Natural killer cell (primary cell): ENCODE measurements around the gene ITGA1. TPM values are rescaled to one million over a fixed set of nuclear protein-coding genes. Genes with fewer than 3 reads are reported as not detected.
"Not testable (repeated sequence)": the region's sequence is repeated elsewhere in the genome, so short reads cannot be mapped to it uniquely, and the experiment has no call there.

Experiments
- ATAC-seq, 3 donors: fragments of 150-1000 bp in 2 of 3; fragments of 200-7000 bp in 1 of 3; cut with Tn5 transposase; 1 replicate in 1 of 3; 2 replicates in 2 of 3; pipeline ENCODE4 v1.10.0; 2021; ENCODE audit warnings: mild to moderate bottlenecking in 2 of 3, moderate library complexity in 2 of 3
- DNase-seq, 2 donors: peaks; one replicate each; pipeline versions ENCODE4 v3.0.0 to v3.0.0-alpha.2; 2013 to 2021; ENCODE audit warnings: mixed read lengths in 1 of 2
- H3K27ac ChIP-seq: one replicate; pipeline ENCODE4 v1.5.1; 2013; ENCODE audit warnings: mild to moderate bottlenecking, low read length
- H3K27me3 ChIP-seq: one replicate; pipeline ENCODE4 v1.6.1; 2013; ENCODE audit warnings: low read length; ENCODE audit not compliant: control insufficient read depth, insufficient read depth
- H3K36me3 ChIP-seq: one replicate; pipeline ENCODE4 v1.6.1; 2013; ENCODE audit warnings: low read length; ENCODE audit not compliant: control insufficient read depth, insufficient read depth
- H3K4me1 ChIP-seq: one replicate; pipeline ENCODE4 v1.6.1; 2013; ENCODE audit warnings: low read length; ENCODE audit not compliant: control insufficient read depth, insufficient read depth
- H3K4me3 ChIP-seq: one replicate; pipeline ENCODE4 v1.5.1; 2013; ENCODE audit warnings: low read length
- H3K9me3 ChIP-seq: one replicate; pipeline ENCODE4 v1.6.1; 2013; ENCODE audit warnings: low read length; ENCODE audit not compliant: control insufficient read depth, insufficient read depth
- H3K27ac Mint-ChIP-seq, 2 donors: one replicate each; pipeline ENCODE4 v1.8.0; 2022; ENCODE audit warnings: mild to moderate bottlenecking in 2 of 2, mixed read lengths in 2 of 2, moderate library complexity in 1 of 2
- H3K27me3 Mint-ChIP-seq, 2 donors: one replicate each; pipeline ENCODE4 v1.8.0; 2022; ENCODE audit warnings: low read depth in 2 of 2, mixed read lengths in 2 of 2
- H3K36me3 Mint-ChIP-seq: one replicate; pipeline ENCODE4 v1.8.0; 2022; ENCODE audit warnings: mixed read lengths
- H3K4me1 Mint-ChIP-seq, 2 donors: one replicate each; pipeline ENCODE4 v1.8.0; 2022; ENCODE audit warnings: mixed read lengths in 2 of 2
- H3K4me3 Mint-ChIP-seq: one replicate; pipeline ENCODE4 v1.8.0; 2022; ENCODE audit warnings: mild to moderate bottlenecking, moderate library complexity, mixed read lengths
- H3K9me3 Mint-ChIP-seq, 2 donors: one replicate each; pipeline ENCODE4 v1.8.0; 2022; ENCODE audit warnings: mixed read lengths in 2 of 2
- CTCF ChIP-seq: fragments of 200-600 bp; IDR thresholded peaks from one replicate; pipeline ENCODE4 v1.8.0; 2022; ENCODE audit warnings: antibody characterized with exemption
- WGBS: methylation state at CpG from one replicate; pipeline ENCODE4 v1.1.7; 2013; ENCODE audit warnings: missing lambda C conversion rate; ENCODE audit not compliant: insufficient coverage; 5-methylcytosine and 5-hydroxymethylcytosine counted together
- intact Hi-C: fragments of 100-400 bp; cut with micrococcal nuclease; formaldehyde crosslinking; loops from one replicate; pipeline ENCODE4 v1.14.2; 2022
- total RNA-seq, 4 donors: library from RNA; stranded (reverse); fragments of 120-200 nt in 1 of 4; gene quantifications; one replicate each; pipeline versions ENCODE4 v1.2.3 to v1.2.4, GENCODE V29; 2013 to 2022

The ITGA1 gene
- total RNA-seq, 3 donors from 2014 or later (not counting 1 experiment from before 2014, with no cell fraction given): 0.45 to 0.82 (median 0.47) TPM

- H3K9me3 Mint-ChIP-seq: no peaks in the 10 kb centered on the region
- H3K27ac Mint-ChIP-seq: no peak overlapping the region
- intact Hi-C loops: no loop called here
- no peaks in the 10 kb centered on the region for H3K4me1 ChIP-seq
- H3K9me3 ChIP-seq: no peaks in the 10 kb centered on the region
- TF ChIP-seq CTCF: no peak
- no peaks in the 10 kb centered on the region for H3K36me3 Mint-ChIP-seq
- no peaks in the 10 kb centered on the region for H3K4me1 Mint-ChIP-seq
- H3K4me3 ChIP-seq: no peak overlapping the region
- H3K27me3 Mint-ChIP-seq: peaks cover 0 to 5% of the 10 kb centered on the region in 2 donors
- H3K4me3 Mint-ChIP-seq: no peak overlapping the region
- WGBS: 74% methylated on average over 6 of the region's 6 CpGs
- H3K27ac ChIP-seq: no peak overlapping the region
- no peaks in the 10 kb centered on the region for H3K36me3 ChIP-seq
- DNase-seq (peak in 1 of 2 donors; percentile 3), ATAC-seq (no peak)
- H3K27me3 ChIP-seq: no peaks in the 10 kb centered on the region
Measured at GRCh38 chr5:52846182-52846842, 58.6 kb downstream of the ITGA1 start.

GRCh38 chr5:52848688-52849087 lies 61.0 kb downstream of the ITGA1 start:
- H3K36me3 ChIP-seq, H3K27ac Mint-ChIP-seq, ATAC-seq, H3K27me3 ChIP-seq, H3K4me1 Mint-ChIP-seq, H3K36me3 Mint-ChIP-seq, H3K27me3 Mint-ChIP-seq, H3K27ac ChIP-seq, H3K9me3 Mint-ChIP-seq, DNase-seq, H3K4me3 ChIP-seq, H3K4me3 Mint-ChIP-seq, H3K9me3 ChIP-seq, H3K4me1 ChIP-seq, intact Hi-C loops: not testable (repeated sequence)
- 80% methylated on average over 1 of the region's 5 CpGs for WGBS

GRCh38 chr5:52849544-52849943 lies 61.8 kb downstream of the ITGA1 start:
- ATAC-seq (no peak), DNase-seq (no peak)
- H3K4me3 ChIP-seq: no peak overlapping the region
- WGBS: 100% methylated on average over 3 of the region's 3 CpGs
- intact Hi-C loops: no loop called here
- no peaks in the 10 kb centered on the region for H3K27me3 ChIP-seq
- peaks cover 0 to 5% of the 10 kb centered on the region in 2 donors for H3K27me3 Mint-ChIP-seq
- no peak overlapping the region for H3K27ac ChIP-seq
- H3K9me3 Mint-ChIP-seq: no peaks in the 10 kb centered on the region
- no peaks in the 10 kb centered on the region for H3K9me3 ChIP-seq
- H3K36me3 ChIP-seq: no peaks in the 10 kb centered on the region
- H3K4me3 Mint-ChIP-seq: no peak overlapping the region
- H3K36me3 Mint-ChIP-seq: no peaks in the 10 kb centered on the region
- no peaks in the 10 kb centered on the region for H3K4me1 ChIP-seq
- H3K27ac Mint-ChIP-seq: no peak overlapping the region
- TF ChIP-seq CTCF: no peak
- no peaks in the 10 kb centered on the region for H3K4me1 Mint-ChIP-seq

- TF ChIP-seq CTCF: no peak
Measured at GRCh38 chr5:52853650-52854049, 65.9 kb downstream of the ITGA1 start.

More at GRCh38 chr5:52853650-52854049, 65.9 kb downstream of the ITGA1 start:
- Histone ChIP-seq H3K27me3 (no peaks in the 10 kb centered on the region), H3K4me1 (no peaks in the 10 kb centered on the region), H3K27ac (no peak overlapping the region), H3K4me3 (no peak overlapping the region), H3K36me3 (no peaks in the 10 kb centered on the region), H3K9me3 (no peaks in the 10 kb centered on the region)
- intact Hi-C loops: no loop called here
- H3K36me3 Mint-ChIP-seq: no peaks in the 10 kb centered on the region
- H3K4me3 Mint-ChIP-seq: no peak overlapping the region
- no peak for ATAC-seq
- no peak for DNase-seq
- H3K9me3 Mint-ChIP-seq: no peaks in the 10 kb centered on the region
- H3K27ac Mint-ChIP-seq: no peak overlapping the region
- H3K27me3 Mint-ChIP-seq: peaks cover 0 to 5% of the 10 kb centered on the region in 2 donors
- H3K4me1 Mint-ChIP-seq: no peaks in the 10 kb centered on the region
- 97% methylated on average over 2 of the region's 2 CpGs for WGBS
